NCI-H510A treated with DMSO at 0.1 percent for 48 hours (cell line): ENCODE measurements around the gene EYS.

Source experiments
- DNase-seq: peaks from one replicate; lab custom pipeline; 2025; lab: John Stamatoyannopoulos, UW

The EYS gene

GRCh38 chr6:64238071-64238470 is 1469.0 kb downstream of the EYS start:
- DNase-seq, result no peak

GRCh38 chr6:64233746-64234145 is 1473.3 kb downstream of the EYS start:
- DNase-seq, result no peak

- DNase-seq, result no peak
Measured at GRCh38 chr6:64231928-64232327, 1475.1 kb downstream of the EYS start.

GRCh38 chr6:64230530-64230929 is 1476.5 kb downstream of the EYS start:
- DNase-seq, result no peak

- no peak for DNase-seq
Measured at GRCh38 chr6:64227863-64228262, 1479.2 kb downstream of the EYS start.

- DNase-seq, result no peak
Measured at GRCh38 chr6:64225503-64225902, 1481.5 kb downstream of the EYS start.

GRCh38 chr6:64224819-64225218 is 1482.2 kb downstream of the EYS start:
- DNase-seq, result no peak

- DNase-seq, result no peak
Measured at GRCh38 chr6:64221776-64222175, 1485.2 kb downstream of the EYS start.

GRCh38 chr6:64220801-64221200 is 1486.2 kb downstream of the EYS start:
- no peak for DNase-seq

- no peak for DNase-seq
Measured at GRCh38 chr6:64217721-64218620, 1489.1 kb downstream of the EYS start.

- no peak for DNase-seq
Measured at GRCh38 chr6:64214373-64214772, 1492.7 kb downstream of the EYS start.

GRCh38 chr6:64213697-64214096 is 1493.3 kb downstream of the EYS start:
- DNase-seq, result no peak

- DNase-seq, result no peak
Measured at GRCh38 chr6:64197246-64197645, 1509.8 kb downstream of the EYS start.

GRCh38 chr6:64186592-64186991 is 1520.4 kb downstream of the EYS start:
- DNase-seq, result no peak

- DNase-seq, result no peak
Measured at GRCh38 chr6:64185621-64186020, 1521.4 kb downstream of the EYS start.

GRCh38 chr6:64175296-64175695 is 1531.7 kb downstream of the EYS start:
- DNase-seq, result no peak

- DNase-seq, result no peak
Measured at GRCh38 chr6:64170316-64170715, 1536.7 kb downstream of the EYS start.

GRCh38 chr6:64160486-64160885 is 1546.5 kb downstream of the EYS start:
- no peak for DNase-seq

- DNase-seq, result no peak
Measured at GRCh38 chr6:64155063-64155462, 1552.0 kb downstream of the EYS start.

GRCh38 chr6:64146876-64147275 is 1560.2 kb downstream of the EYS start:
- no peak for DNase-seq

- DNase-seq, result no peak
Measured at GRCh38 chr6:64146094-64146493, 1560.9 kb downstream of the EYS start.

GRCh38 chr6:64145658-64146057 is 1561.4 kb downstream of the EYS start:
- no peak for DNase-seq

GRCh38 chr6:64143101-64143500 is 1563.9 kb downstream of the EYS start:
- no peak for DNase-seq

- no peak for DNase-seq
Measured at GRCh38 chr6:64141680-64142079, 1565.3 kb downstream of the EYS start.
